CD14-positive monocyte (primary cell): Measurements from ENCODE around the gene STUM. TPM values are rescaled to one million over a fixed set of nuclear protein-coding genes. Genes with fewer than 3 reads are reported as not detected.

Experiments used
- DNase-seq, 3 donors: peaks; one replicate each; pipeline ENCODE4 v3.0.0-alpha.2; 2011 to 2022
- H2AFZ ChIP-seq: 2 replicates; pipeline ENCODE4 v1.6.0; 2012; ENCODE audit warnings: mild to moderate bottlenecking, low read depth, low read length, inconsistent platforms; ENCODE audit not compliant: insufficient read depth, poor library complexity, severe bottlenecking
- H3K27ac ChIP-seq, 2 donors: 1 replicate in 1 of 2; 2 replicates in 1 of 2; pipeline ENCODE4 v1.5.1; 2012 to 2013; ENCODE audit warnings: low read length in 2 of 2, control low read depth in 1 of 2, inconsistent platforms in 1 of 2, low read depth in 1 of 2, mild to moderate bottlenecking in 1 of 2
- H3K27me3 ChIP-seq, 2 donors: one replicate each; pipeline versions ENCODE4 v1.6.0 to v1.6.1; 2011 to 2013; ENCODE audit warnings: low read length in 2 of 2; ENCODE audit not compliant: control insufficient read depth in 2 of 2, insufficient read depth in 2 of 2
- H3K36me3 ChIP-seq, 2 donors: replicated peaks in 1 of 2; 1 replicate in 1 of 2; 2 replicates in 1 of 2; pipeline versions ENCODE4 v1.5.1 to v1.6.1; 2012 to 2013; ENCODE audit warnings: low read length in 2 of 2, control low read depth in 1 of 2, inconsistent platforms in 1 of 2, mild to moderate bottlenecking in 1 of 2; ENCODE audit not compliant: insufficient read depth in 2 of 2, control insufficient read depth in 1 of 2
- H3K4me1 ChIP-seq, 2 donors: 1 replicate in 1 of 2; 2 replicates in 1 of 2; pipeline versions ENCODE4 v1.5.1 to v1.6.1; 2012 to 2013; ENCODE audit warnings: low read length in 2 of 2, control low read depth in 1 of 2, inconsistent platforms in 1 of 2, mild to moderate bottlenecking in 1 of 2, moderate library complexity in 1 of 2; ENCODE audit not compliant: insufficient read depth in 2 of 2, control insufficient read depth in 1 of 2
- H3K4me2 ChIP-seq: replicated peaks from 2 replicates; pipeline ENCODE3; 2012; ENCODE audit warnings: low read length, moderate library complexity, mild to moderate bottlenecking; ENCODE audit not compliant: poor library complexity, severe bottlenecking; ENCODE audit errors: extremely low read depth
- H3K4me3 ChIP-seq, 3 experiments: fragments of 200-600 bp in 1 of 3; sonication (generic) in 1 of 3; replicated peaks in 1 of 3; 1 replicate in 2 of 3; 2 replicates in 1 of 3; pipeline ENCODE4 v1.5.1; 2011 to 2013; ENCODE audit warnings: low read length in 3 of 3, mild to moderate bottlenecking in 3 of 3, control low read depth in 2 of 3, low read depth in 2 of 3, inconsistent platforms in 1 of 3, moderate library complexity in 1 of 3
- H3K79me2 ChIP-seq: 2 replicates; pipeline ENCODE4 v1.6.0; 2012; ENCODE audit warnings: mild to moderate bottlenecking, control low read depth, inconsistent platforms, low read length, moderate library complexity; ENCODE audit not compliant: insufficient read depth
- H3K9ac ChIP-seq: 2 replicates; pipeline ENCODE4 v1.6.0; 2017; ENCODE audit warnings: low read length, mild to moderate bottlenecking; ENCODE audit not compliant: insufficient read depth, poor library complexity, severe bottlenecking
- H3K9me3 ChIP-seq, 2 donors: replicated peaks in 1 of 2; 1 replicate in 1 of 2; 2 replicates in 1 of 2; pipeline versions ENCODE4 v1.5.1 to v1.6.1; 2012 to 2013; ENCODE audit warnings: low read length in 2 of 2, control low read depth in 1 of 2; ENCODE audit not compliant: control insufficient read depth in 1 of 2, insufficient read depth in 1 of 2
- H4K20me1 ChIP-seq: 2 replicates; pipeline ENCODE4 v1.6.0; 2012; ENCODE audit warnings: mild to moderate bottlenecking, low read length, control low read depth, moderate library complexity; ENCODE audit not compliant: insufficient read depth
- H3K27ac Mint-ChIP-seq, 7 donors: one replicate each; pipeline ENCODE4 v1.8.0; 2020; ENCODE audit warnings: mild to moderate bottlenecking in 7 of 7, mixed read lengths in 7 of 7, moderate library complexity in 6 of 7, inconsistent platforms in 2 of 7
- H3K27me3 Mint-ChIP-seq, 3 donors: one replicate each; pipeline ENCODE4 v1.8.0; 2021 to 2022; ENCODE audit warnings: low read depth in 3 of 3, mild to moderate bottlenecking in 3 of 3, mixed read lengths in 3 of 3, moderate library complexity in 3 of 3, inconsistent platforms in 1 of 3
- H3K36me3 Mint-ChIP-seq, 2 donors: one replicate each; pipeline ENCODE4 v1.8.0; 2020; ENCODE audit warnings: mixed read lengths in 2 of 2, inconsistent platforms in 1 of 2, mild to moderate bottlenecking in 1 of 2
- H3K4me1 Mint-ChIP-seq: one replicate; pipeline ENCODE4 v1.8.0; 2020; ENCODE audit warnings: mild to moderate bottlenecking, mixed read lengths
- H3K4me3 Mint-ChIP-seq, 2 donors: one replicate each; pipeline ENCODE4 v1.8.0; 2020; ENCODE audit warnings: mild to moderate bottlenecking in 2 of 2, mixed read lengths in 2 of 2, moderate library complexity in 1 of 2
- H3K9me3 Mint-ChIP-seq, 7 donors: one replicate each; pipeline ENCODE4 v1.8.0; 2020 to 2022; ENCODE audit warnings: mixed read lengths in 7 of 7, mild to moderate bottlenecking in 6 of 7, moderate library complexity in 6 of 7, inconsistent platforms in 2 of 7
- WGBS: methylation state at CpG from one replicate; pipeline ENCODE4 v1.1.5; 2013; ENCODE audit warnings: missing lambda C conversion rate; ENCODE audit not compliant: insufficient coverage; 5-methylcytosine and 5-hydroxymethylcytosine counted together
- intact Hi-C, 2 donors: fragments of 100-400 bp; cut with micrococcal nuclease; formaldehyde crosslinking; loops; one replicate each; pipeline versions ENCODE4 v1.15.0 to v1.15.1; 2023
- polyA plus RNA-seq, 3 donors: library from polyadenylated mRNA; depleted of rRNA in 1 of 3; unstranded in 2 of 3; stranded (reverse) in 1 of 3; fragments of 300-500 nt in 2 of 3; fragments of >200 nt in 1 of 3; fragmentation: Illumina TruSeq in 2 of 3; gene quantifications; 1 replicate in 2 of 3; 2 replicates in 1 of 3; pipeline ENCODE4 v1.2.3, GENCODE V29; 2012 to 2021
- TF ChIP-seq, protein P1 (sequence below): fragments of 200-600 bp; IDR thresholded peaks from one replicate; pipeline ENCODE4 v1.8.0; 2022; ENCODE audit warnings: antibody characterized with exemption, mild to moderate bottlenecking

STUM gene
- polyA plus RNA-seq, 3 donors: not detected

DNA sequence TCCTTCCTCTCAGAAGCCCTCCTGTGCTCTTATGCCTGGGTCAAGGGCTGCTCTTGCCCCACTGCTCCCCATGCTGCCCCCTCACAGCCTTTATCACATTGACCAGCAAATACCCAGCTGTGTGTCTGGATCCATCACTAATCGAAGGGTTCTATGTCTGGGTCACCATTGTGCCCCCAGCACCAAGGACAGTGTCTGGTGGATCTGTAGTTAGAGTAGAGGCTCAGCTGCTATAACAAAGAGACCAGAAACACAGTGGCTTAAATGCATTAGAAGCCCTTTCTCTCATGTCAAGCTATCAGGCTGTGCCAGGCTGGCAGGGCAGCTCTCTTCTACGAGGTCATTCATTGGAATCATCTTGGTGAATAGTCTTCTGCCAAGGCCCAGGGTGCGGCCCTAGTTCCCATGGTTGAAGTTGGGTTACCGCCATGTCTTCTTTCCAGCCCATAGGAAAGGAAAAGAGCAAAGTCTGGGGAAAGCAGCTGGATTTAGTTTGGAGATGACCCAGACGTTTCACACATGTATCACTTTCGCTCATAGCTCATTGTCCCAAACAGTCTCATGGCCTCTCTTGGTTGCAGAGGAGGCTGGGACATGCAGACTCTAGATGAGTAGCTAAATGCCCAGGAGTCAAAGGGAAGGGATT, 32.2 kb downstream of the STUM start:
- no peak for DNase-seq
- intact Hi-C loops: no loop called here

DNA sequence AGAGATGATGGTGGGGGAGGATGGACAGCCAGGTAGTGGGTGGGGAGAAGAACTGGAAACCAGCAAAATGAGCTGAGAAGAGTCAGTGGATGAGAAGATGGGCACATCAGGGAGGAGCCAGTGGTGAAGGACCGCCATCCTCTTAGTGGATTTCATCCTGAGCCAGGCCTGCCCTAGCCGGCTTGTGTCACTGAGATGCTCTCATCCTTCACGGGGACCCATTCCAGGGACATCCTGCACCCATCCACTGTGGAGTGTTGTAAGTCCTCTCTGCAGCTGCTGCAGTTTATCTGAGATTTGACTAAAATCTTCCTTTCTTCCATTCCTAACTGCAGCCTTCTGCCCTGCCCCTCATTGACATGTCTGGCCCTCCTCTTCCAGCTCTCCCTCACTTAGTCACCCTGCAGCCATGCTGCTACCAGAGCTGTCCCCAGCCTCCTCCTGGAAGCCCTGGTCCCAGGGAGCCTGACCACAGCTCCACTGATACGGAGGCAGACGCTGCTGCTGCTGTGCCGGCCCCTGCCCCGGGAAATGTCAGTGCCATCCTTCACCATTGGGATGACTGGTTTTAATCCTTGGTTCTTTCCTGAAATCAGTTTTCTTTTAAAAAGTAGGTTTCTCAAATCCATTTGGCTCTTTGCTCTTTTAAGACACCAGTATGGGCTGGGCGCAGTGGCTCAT, 33.2 kb downstream of the STUM start:
- Mint-ChIP-seq H3K9me3 (peaks cover 0 to 3% (median 2%) of the 10 kb centered on the region in 7 donors), H3K4me3 (no peak overlapping the region), H3K27ac (no peak overlapping the region), H3K36me3 (no peaks in the 10 kb centered on the region), H3K4me1 (peaks cover 22% of the 10 kb centered on the region), H3K27me3 (peaks cover 0 to 3% (median 2%) of the 10 kb centered on the region in 3 donors)
- intact Hi-C loops: no loop called here
- H3K36me3 ChIP-seq: no peaks in the 10 kb centered on the region
- H3K9ac ChIP-seq: no peak overlapping the region
- H3K4me1 ChIP-seq: peaks cover 4 to 5% of the 10 kb centered on the region in 2 donors
- H2AFZ ChIP-seq: no peak overlapping the region
- no peak overlapping the region for H3K4me3 ChIP-seq
- no peak overlapping the region for H3K27ac ChIP-seq
- no peak for DNase-seq
- 96% methylated on average over 7 of the region's 8 CpGs for WGBS
- H3K9me3 ChIP-seq: no peaks in the 10 kb centered on the region
- H3K4me2 ChIP-seq: no peak overlapping the region
- no peaks in the 10 kb centered on the region for H4K20me1 ChIP-seq
- H3K27me3 ChIP-seq: no peaks in the 10 kb centered on the region
- no peaks in the 10 kb centered on the region for H3K79me2 ChIP-seq
- TF ChIP-seq, protein P1, sequence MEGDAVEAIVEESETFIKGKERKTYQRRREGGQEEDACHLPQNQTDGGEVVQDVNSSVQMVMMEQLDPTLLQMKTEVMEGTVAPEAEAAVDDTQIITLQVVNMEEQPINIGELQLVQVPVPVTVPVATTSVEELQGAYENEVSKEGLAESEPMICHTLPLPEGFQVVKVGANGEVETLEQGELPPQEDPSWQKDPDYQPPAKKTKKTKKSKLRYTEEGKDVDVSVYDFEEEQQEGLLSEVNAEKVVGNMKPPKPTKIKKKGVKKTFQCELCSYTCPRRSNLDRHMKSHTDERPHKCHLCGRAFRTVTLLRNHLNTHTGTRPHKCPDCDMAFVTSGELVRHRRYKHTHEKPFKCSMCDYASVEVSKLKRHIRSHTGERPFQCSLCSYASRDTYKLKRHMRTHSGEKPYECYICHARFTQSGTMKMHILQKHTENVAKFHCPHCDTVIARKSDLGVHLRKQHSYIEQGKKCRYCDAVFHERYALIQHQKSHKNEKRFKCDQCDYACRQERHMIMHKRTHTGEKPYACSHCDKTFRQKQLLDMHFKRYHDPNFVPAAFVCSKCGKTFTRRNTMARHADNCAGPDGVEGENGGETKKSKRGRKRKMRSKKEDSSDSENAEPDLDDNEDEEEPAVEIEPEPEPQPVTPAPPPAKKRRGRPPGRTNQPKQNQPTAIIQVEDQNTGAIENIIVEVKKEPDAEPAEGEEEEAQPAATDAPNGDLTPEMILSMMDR: no peak

More for the DNA sequence above, 32.2 kb downstream of the STUM start:
- Histone ChIP-seq H3K4me2 (no peak overlapping the region), H3K9ac (no peak overlapping the region), H4K20me1 (no peaks in the 10 kb centered on the region), H3K36me3 (no peaks in the 10 kb centered on the region), H3K27ac (no peak overlapping the region), H3K4me3 (no peak overlapping the region), H3K9me3 (no peaks in the 10 kb centered on the region), H2AFZ (no peak overlapping the region), H3K4me1 (peaks cover 0 to 3% of the 10 kb centered on the region in 2 donors), H3K27me3 (no peaks in the 10 kb centered on the region), H3K79me2 (no peaks in the 10 kb centered on the region)
- Mint-ChIP-seq H3K9me3 (peaks cover 0 to 3% (median 2%) of the 10 kb centered on the region in 7 donors), H3K4me1 (peaks cover 18% of the 10 kb centered on the region), H3K27ac (no peak overlapping the region), H3K36me3 (no peaks in the 10 kb centered on the region), H3K4me3 (no peak overlapping the region), H3K27me3 (peaks cover 0 to 3% (median 2%) of the 10 kb centered on the region in 3 donors)
- WGBS: 95% methylated on average over 2 of the region's 6 CpGs
- TF ChIP-seq, protein P1: no peak
